Retinal pigment epithelial cell (primary cell): ENCODE data around the gene EDN2.

Experiments
- DNase-seq: peaks from one replicate; pipeline ENCODE4 v3.0.0-alpha.2; 2010; ENCODE audit warnings: low read depth
- H3K4me3 ChIP-seq: 2 replicates; pipeline ENCODE4 v1.5.1; 2011; ENCODE audit warnings: mild to moderate bottlenecking, low read length, control low read depth, moderate library complexity
- TF ChIP-seq, protein P1 (sequence below): conservative IDR thresholded peaks from 2 replicates; pipeline ENCODE4 v1.5.1; 2011; ENCODE audit warnings: low read depth, low read length, control low read depth, inconsistent platforms

The EDN2 gene

DNA sequence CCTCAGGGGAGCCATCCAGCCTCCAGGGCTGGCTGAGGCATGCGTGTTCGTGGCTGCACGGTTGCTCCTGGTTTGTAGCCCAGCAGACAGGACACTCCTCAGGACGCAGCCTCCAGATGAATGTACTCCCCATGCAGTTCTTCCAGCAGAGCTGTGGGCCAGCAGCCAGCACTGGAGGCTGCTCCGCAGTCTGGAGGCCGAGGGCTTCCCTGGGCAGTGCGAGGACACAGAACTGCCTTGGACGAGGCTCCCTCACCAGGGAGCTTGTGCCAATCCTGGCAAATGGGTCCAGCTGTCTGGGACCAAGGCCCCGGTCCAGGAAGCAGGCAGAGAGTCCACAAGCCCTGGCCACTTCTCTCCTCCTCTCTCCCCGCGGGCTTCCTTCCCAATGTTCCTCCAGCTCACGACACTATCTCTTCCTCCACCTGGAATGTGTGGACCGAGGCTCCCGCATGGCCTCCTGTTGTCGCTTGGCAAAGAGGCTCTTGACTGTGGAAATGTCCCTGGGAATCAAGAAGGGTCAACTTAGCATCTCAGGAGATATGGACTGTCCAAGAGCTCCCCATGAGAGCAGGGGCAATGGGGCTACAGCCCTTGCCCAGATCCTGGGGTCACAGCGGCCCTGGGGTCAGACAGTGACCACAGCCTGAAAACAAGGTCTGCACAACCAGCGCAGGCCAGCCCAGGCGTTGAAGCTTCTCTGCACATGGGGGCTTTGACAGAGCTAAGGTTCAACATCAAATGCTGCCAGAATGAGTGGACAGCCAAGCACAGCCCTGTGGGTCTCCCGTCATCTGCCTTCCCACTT is 5.3 kb downstream of the EDN2 start:
- no peak overlapping the region for H3K4me3 ChIP-seq
- DNase-seq, result no peak
- TF ChIP-seq, protein P1, sequence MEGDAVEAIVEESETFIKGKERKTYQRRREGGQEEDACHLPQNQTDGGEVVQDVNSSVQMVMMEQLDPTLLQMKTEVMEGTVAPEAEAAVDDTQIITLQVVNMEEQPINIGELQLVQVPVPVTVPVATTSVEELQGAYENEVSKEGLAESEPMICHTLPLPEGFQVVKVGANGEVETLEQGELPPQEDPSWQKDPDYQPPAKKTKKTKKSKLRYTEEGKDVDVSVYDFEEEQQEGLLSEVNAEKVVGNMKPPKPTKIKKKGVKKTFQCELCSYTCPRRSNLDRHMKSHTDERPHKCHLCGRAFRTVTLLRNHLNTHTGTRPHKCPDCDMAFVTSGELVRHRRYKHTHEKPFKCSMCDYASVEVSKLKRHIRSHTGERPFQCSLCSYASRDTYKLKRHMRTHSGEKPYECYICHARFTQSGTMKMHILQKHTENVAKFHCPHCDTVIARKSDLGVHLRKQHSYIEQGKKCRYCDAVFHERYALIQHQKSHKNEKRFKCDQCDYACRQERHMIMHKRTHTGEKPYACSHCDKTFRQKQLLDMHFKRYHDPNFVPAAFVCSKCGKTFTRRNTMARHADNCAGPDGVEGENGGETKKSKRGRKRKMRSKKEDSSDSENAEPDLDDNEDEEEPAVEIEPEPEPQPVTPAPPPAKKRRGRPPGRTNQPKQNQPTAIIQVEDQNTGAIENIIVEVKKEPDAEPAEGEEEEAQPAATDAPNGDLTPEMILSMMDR, result no peak

- no peak for DNase-seq
- TF ChIP-seq, protein P1, result no peak
- H3K4me3 ChIP-seq, result no peak overlapping the region
These were observed 6.2 kb downstream of the EDN2 start for GRCh38 chr1:41478118-41478748.

- TF ChIP-seq, protein P1, result no peak
- DNase-seq, result no peak
- H3K4me3 ChIP-seq, result no peak overlapping the region
These were observed 7.6 kb downstream of the EDN2 start for GRCh38 chr1:41476807-41477361.

DNA sequence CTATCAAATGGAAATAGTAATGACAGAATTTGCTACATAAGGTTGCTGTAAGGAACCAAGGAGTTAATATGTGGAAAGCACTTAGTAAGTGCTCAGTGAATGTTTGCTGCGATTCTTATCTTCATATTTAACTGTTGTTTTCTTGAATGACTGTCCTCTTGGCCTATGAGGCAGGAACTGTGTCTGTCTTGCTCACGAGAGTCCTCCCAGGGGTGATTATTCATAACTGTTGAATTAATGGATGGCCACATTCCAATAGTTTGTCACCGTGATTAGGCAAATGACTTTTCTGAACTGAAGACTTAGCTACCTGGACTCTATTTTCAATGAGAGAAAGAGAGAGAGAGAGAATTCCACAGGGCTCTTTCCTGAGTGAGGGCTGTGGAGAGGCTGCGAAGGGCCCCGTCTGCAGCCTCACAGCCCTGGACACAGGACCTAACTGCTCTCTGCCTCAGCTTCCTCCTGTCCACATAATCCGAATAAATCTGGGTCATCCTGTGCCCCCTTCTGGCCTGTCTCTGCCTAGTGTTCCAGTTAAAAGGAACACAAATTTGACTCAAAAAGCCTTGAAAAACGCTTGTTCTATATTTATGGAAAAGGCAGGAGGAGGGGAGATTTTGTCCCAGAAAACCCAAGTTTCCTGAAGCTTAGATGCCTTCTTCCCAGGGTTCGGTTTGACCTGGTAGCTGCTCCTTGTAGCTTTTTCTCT is 8.5 kb downstream of the EDN2 start:
- H3K4me3 ChIP-seq, result no peak overlapping the region
- TF ChIP-seq, protein P1, result peak; percentile 11
- no peak for DNase-seq

DNA sequence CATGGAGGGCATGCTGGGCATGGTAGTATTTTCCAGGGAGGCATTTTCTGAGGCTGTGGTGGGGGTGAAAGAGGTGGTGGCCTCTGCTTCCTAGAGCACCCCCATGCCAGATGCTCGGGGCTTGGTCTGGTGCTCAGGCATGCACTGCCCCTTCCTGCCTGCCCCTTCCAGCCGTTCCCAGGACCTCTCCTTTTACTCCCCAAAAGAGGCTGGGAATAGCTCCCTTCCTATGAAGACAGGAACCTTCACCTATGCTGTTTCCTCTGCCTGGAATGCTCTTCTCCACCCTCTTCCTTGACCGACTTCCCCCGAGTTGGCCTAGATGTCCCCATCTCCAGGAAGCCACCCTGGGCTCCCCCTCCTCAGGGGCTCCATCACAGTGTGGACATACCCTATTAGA is 9.1 kb downstream of the EDN2 start:
- H3K4me3 ChIP-seq, result no peak overlapping the region
- TF ChIP-seq, protein P1, result no peak
- no peak for DNase-seq

- DNase-seq, result peak; percentile 89
- H3K4me3 ChIP-seq, result no peak overlapping the region
- TF ChIP-seq, protein P1, result no peak
These were observed 9.8 kb downstream of the EDN2 start for GRCh38 chr1:41474490-41475271.
